NCI-H69 (cell line): Measurements from ENCODE around the gene PCGF3.
"Not testable (repeated sequence)": the region's sequence is repeated elsewhere in the genome, so short reads cannot be mapped to it uniquely, and the experiment has no call there.

Experiments
- DNase-seq: peaks from one replicate; lab custom pipeline; 2025; lab: John Stamatoyannopoulos, UW

Gene PCGF3

DNA sequence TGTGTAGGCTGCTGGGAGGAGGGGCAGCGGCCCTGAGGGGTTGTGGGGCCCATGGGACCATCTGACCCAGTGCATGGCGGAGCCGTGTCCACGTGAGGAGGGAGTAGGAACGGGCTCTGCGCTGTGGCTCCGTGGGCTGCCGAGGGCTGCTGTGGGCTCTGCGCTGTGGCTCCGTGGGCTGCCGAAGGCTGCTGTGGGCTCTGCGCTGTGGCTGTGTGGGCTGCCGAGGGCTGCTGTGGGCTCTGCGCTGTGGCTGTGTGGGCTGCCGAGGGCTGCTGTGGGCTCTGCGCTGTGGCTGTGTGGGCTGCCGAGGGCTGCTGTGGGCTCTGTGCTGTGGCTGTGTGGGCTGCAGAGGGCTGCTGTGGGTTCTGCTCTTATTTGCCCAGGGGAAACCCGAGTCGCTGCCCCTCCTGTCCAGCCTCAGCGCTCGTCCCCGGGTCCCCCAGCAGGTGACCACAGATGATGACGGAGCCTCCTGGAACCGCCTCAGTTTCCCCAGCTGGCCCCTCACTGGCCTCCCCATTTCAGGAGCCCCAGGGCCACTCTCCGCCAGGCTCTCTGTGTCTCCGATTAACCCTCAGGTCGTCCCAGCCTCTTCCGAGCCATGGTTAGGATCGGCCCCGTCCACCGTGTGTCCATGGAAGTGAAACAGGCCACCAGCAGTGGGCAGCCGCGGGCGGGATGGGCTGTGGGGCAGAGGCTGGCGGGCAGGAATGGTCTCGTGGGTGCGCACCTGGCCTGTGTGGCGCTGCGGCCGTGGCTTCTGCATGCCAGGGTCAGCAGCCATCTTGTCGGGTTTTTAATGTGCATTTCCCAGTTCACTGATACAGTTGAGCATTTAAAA is 20.0 kb downstream of the PCGF3 start:
- no peak for DNase-seq

DNA sequence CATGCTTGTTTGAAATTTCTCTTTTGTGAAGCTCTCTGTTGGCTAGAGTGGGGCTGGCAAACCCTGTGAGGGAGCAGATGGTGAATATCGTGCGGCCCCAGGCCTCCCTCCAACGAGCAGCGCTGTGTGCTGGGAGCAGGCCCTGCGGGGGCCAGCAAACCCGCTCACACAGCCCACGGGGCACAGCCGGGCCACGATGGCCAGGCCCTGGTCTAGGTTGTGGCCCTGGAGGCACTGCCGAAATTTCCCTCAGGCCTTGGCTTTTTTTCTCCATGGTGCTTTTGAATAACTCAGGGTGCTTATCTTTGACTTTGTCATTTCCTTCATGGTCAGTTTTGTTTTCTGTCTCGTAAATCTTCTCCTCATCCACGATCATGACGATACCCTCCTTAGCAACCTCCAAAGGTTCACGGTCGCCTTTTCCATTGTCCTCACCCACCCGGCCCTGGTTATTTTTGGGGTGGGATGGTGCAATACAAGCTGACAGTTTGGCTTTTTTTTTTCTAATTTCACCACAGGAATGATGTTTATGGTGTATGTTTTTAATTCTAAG is 20.7 kb downstream of the PCGF3 start:
- DNase-seq: no peak

DNA sequence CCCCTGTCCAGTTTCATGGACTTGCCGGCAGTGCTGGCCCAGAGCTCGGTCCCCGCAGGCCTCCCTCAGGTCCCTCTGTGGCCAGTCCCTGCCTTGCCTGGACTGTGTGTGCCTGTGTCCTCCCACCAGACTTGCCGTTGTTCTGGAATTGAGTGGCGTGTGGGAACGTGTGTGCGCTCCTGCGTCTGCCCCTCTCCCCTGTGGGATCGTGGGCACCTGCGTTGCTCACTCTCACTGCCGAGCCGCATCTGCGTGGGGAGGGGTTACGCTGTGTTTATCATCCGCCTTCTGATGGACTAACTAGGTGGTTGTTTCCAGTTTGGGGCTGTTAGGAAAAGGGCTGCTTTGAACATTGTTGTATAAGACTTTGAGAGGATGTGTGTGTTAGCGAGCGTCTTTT is 21.2 kb downstream of the PCGF3 start:
- no peak for DNase-seq

DNA sequence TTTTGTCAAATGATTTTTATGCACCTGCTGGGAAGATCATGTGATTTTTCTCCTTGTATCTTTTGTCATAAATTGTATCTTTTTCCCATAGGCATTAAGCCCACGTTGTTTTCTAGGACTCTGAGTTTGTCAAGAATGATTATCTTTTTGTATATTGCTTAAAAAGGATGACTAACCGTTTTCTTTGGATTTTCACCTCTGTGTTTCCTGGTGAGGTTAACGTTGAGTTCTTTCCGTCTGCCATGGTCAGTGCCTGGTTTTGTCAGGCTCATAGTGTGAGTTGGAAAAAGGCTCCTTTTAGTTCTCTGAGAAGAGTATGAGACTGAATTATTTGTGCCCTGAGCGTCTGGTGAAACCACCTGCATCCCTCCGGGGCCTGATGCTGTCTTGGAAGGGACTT is 21.9 kb downstream of the PCGF3 start:
- no peak for DNase-seq

DNA sequence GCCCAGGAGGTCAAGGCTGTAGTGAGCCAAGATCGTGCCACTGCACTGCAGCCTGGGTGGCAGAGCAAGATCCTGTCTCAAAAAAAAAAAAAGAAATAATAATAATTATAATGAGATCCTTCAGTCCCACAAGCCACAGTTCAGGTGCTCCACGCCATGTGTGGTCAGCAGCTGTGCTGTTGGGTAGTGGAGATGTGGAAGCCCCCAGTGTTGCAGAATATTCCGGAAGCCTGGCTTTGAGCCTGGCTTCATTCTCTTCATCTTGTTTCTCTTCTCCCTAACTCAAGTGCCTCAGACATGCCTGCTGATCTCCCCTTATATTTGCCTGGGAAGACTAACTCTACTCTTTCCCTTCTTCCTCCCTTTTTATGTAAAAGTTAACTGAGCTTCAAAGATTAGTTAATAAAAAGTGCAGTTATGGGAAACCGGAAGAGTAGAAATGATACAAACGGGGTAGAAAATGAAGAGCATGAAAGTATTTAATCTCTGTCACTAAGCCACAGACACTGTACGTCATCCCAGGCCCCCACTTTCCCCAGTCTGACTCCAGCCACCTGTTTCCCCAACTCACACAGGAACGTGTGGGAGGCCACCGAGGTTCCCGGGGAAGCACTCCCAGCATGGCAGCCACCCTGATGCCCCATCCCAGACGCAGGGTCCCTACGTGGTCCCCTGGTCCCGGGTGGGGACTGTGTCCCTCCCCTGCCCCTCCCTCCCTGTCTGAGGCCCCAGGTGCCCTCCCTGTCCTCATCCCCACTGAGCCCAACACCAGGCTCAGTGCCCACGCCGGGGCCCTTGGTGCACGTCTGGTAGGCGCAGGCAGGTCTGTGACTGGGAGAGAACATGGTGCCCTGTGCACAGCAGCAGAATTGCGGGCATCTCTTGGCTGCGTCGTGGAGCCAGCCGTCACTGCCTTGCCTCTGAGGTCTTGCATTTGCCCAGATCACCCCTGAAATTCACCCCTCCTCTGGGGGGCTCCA is 24.0 kb downstream of the PCGF3 start:
- DNase-seq: no peak

DNA sequence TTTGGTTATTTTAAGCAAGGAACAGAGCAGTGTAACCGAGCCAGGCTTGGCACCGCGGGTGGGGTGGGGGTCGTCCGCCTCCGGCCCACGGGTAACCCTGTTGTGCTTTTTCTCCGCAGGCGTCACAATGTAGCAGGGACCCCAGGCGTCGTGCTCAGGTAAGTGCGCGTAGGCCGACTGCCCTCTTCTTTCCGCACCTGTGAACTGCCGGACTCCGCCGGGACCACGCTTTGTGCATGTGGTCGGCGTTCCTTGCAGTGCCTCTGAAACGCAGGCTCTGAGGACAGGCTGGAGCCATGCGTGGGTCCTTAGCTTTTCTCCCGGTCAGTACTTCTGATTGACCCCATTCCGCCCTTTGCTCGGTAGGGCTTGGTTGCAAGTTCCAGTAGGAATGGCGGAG is 24.9 kb downstream of the PCGF3 start:
- DNase-seq: no peak

DNA sequence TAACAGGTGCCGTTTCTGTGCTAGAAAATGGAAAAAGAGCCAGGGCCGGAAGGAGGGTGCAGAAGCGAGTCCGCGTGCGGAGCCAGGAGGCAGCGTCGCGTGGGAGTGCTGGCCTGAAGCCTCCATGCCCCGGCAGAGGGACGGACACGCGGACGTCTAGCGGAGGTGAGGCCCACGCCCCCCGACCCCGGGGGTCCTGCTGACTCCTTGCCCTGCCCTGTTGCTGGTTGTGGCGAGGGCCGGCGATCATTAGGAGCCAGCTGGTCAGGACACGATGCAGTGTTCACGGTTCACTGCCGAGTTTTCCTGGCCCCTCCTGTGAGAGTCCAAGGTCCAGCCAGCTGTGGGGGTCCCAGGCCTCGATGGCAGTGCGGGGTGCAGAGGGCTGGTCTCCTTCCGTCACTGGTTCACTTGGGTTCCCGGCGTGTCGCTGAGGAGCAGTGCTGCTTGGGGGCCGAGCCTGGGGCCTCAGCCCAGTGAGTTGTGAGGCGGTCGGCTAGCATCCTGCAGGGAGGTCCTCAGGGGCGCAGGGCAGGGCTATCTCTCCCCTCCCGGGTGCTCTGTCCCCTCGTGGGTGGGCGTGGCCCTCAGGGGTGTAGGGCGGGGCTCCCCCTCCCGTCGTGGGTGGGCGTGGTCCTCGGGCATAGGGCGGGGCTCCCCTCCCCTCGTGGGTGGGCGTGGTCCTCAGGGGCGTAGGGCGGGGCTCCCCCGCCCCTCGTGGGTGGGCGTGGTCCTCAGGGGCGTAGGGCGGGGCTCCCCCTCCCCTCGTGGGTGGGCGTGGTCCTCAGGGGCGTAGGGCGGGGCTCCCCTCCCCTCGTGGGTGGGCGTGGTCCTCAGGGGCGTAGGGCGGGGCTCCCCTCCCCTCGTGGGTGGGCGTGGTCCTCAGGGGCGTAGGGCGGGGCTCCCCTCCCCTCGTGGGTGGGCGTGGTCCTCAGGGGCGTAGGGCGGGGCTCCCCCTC is 25.6 kb downstream of the PCGF3 start:
- DNase-seq: not testable (repeated sequence)

DNA sequence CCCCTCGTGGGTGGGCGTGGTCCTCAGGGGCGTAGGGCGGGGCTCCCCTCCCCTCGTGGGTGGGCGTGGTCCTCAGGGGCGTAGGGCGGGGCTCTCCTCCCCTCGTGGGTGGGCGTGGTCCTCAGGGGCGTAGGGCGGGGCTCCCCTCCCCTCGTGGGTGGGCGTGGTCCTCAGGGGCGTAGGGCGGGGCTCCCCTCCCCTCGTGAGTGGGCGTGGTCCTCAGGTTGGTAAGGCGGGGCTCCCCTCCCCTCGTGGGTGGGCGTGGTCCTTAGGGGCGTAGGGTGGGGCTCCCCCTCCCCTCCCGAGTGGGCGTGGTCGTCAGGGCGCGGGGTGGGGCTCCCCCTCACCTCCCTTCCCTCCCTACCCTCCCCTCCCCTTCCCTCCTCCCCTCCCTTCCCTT is 26.3 kb downstream of the PCGF3 start:
- not testable (repeated sequence) for DNase-seq

DNA sequence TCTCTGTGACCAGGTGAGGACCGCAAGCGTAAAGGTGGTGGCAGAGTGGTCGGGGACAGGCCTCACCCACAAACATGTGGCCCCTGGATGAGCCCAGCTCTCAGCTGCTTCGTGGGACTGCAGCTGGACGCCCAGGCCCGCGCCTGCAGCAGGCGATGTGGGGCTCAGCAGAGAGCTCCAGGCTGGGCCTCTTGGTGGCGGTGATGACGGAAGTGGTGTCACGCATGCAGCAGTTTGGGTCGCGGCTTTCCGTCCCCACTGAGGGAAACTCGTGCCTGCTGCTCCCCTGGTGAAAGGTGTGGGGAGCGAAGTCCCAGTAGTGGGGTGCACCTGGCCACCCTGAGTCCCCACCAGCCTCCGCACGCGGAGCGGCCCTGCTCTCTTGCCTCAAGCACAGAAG is 26.9 kb downstream of the PCGF3 start:
- DNase-seq: no peak

DNA sequence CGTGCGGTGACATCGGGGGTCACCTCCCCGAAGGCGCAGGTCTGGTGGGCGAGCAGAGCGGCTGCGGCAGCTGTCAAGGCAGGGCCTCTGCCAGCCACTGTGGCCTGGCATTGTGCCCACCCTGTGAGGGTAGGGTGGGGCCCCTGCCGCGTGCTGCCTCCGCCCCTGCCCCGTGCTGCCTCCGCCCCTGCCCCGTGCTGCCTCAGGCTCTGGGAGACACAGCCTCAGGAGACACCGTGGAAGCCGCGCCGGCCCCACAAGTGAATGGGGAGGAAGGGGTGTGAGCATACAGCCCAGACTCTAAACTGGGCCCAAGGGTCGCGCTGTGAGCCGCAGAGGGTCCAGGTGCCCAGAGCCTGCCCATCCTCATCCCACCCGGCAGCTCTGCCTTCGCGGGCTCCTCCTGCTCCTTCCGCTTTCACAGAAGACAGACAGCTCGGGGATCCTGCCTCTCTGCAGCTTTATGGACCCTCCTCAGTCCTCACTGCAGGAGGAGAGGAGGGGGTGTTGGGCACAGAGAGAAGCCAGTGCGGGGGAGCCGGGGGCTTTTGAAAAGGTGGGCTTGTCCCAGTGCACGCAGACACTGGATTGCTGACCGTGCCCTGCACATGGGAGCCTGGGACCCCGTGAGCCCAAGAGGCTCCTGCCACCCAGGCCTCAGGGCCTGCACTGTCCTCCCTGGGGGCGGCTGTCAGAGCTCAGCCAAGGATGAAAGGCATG is 27.4 kb downstream of the PCGF3 start:
- no peak for DNase-seq

DNA sequence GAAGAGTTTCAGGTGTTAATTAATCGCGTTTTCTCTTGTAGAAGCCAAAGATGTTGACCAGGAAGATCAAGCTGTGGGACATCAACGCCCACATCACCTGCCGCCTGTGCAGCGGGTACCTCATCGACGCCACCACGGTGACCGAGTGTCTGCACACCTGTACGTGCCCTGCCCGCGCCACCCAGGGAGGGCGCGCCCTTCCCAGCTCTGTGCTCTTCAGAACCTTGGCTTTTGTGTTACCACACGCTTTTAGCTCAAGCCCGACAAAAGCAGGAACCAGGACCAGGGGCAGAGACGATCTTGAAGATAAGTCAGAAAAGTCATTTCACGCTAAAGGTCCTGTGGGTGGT is 28.0 kb downstream of the PCGF3 start:
- DNase-seq: no peak

DNA sequence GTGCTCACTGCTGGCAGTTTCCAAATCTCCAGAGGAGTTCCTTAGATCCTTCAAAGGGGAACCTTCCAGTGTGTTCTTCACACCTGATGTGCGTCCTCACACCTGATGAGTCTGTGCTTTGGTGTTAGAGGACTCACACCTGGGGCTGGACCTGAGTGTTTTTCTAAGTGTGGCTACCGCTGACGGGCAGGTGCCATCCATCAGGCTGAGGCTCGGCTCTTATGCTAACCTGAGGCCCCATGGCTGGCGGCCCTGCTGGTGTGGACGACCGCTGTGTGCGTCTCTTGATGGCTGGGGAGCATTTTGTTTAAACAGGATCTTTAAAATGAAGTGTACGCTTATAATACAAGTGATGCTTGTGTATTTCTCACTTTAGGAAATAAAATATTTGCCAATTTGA is 28.4 kb downstream of the PCGF3 start:
- DNase-seq: no peak

DNA sequence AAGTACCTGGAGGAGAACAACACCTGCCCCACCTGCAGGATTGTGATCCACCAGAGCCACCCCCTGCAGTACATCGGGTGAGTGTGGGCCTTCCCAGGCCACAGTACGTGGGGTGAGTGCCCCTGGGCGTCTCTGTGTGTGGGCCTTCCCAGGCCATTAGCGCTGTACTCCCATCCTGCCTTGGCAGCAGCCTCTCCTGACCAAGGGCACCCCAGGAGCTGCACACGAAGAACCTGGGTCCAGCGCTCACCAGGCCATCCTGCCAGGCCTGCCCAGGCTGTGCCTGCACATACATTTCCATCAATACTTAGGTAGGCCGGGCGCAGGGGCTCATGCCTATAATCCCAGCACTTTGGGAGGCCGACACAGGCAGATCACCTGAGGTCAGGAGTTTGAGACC is 29.3 kb downstream of the PCGF3 start:
- DNase-seq: no peak

DNA sequence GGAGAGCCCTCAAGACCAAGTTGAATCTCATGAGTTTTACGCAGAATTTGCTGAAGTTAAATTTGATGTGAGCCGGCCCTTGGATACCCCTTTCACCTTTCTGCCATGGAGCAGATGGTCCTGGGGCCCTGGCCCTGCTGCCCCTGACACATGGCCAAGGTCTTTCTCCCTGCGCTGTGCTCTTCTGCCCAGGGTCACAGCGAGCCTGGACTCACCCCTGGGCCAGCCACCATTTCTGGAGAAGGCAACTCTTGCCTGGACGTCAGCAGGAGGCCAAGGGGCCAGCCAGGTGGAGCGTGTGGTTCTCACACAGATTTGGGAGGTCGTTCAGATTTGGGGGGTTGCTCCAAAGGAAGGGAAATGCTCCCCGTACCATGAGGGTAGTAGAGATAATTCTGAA is 30.0 kb downstream of the PCGF3 start:
- DNase-seq: no peak

DNA sequence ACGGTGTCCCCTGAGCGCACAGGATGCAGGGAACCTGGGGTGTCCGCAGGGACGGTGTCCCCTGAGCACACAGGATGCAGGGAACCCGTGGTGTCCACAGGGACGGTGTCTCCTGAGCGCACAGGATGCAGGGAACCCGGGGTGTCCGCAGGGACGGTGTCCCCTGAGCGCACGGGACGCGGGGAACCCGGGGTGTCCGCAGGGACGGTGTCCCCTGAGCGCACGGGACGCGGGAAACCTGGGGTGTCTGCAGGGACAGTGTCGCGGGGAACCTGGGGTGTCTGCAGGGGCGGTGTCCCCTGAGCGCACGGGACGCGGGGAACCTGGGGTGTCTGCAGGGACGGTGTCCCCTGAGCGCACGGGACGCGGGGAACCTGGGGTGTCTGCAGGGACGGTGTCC is 30.9 kb downstream of the PCGF3 start:
- not testable (repeated sequence) for DNase-seq

DNA sequence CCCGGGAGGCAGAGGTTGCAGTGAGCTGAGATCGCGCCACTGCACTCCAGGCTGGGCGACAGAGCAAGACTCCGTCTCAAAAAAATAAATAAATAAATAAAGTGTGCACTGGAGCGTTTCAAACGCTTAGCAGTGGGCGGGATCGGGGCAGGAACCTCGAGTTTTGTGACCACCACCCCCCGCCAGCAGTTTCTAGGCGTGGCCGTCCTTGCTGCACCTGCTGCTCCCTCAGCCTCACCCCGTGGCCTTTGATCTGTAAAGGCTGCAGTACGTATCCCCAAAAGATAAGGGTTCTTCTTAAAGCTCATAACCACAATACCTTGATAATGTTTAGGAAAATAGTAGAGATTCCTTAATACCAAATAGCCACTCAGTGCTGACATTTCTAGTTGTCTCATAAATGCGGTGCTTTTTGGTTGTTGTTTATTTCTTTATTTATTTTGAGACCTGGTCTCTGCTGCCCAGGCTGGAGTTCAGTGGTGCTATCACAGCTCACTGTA is 33.2 kb downstream of the PCGF3 start:
- no peak for DNase-seq

DNA sequence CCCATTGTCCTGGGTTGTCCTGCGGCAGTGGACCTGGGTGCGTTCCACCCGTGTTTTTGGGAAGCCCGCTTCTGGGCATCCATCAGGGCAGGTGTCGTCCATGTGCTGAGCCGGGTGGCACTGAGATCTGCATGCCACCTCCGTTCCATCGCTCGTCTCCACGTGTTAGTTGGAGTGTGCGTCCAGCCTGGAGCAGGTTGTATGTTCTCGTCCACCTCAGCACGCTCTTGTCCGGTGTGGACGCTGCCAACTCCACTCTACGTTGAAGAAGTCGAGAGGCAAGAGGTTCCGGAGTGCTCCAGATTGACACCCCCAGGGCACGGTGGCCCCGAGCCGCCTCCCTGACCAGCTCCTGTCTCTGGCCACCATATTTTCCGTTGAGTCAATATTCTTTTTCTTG is 33.9 kb downstream of the PCGF3 start:
- no peak for DNase-seq

DNA sequence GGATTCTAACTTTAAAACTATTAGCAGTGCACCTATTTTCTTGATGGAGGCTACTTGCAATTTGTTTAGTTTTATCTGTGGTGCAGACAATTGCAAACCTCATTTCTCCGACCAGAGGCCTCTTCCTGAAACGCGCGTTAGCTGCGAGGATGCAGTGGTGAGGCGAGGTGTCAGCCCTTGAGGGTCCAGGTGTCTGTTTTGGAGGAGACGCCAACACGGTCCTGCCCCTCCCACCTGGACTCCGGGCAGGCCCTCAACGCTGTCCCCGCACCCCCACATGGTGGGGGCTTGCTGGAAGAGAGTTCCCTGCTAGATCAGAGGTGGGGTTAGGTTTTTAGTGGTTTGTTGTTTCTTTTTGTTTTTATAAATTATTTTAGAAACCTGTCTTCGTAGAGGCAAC is 34.4 kb downstream of the PCGF3 start:
- DNase-seq: no peak

DNA sequence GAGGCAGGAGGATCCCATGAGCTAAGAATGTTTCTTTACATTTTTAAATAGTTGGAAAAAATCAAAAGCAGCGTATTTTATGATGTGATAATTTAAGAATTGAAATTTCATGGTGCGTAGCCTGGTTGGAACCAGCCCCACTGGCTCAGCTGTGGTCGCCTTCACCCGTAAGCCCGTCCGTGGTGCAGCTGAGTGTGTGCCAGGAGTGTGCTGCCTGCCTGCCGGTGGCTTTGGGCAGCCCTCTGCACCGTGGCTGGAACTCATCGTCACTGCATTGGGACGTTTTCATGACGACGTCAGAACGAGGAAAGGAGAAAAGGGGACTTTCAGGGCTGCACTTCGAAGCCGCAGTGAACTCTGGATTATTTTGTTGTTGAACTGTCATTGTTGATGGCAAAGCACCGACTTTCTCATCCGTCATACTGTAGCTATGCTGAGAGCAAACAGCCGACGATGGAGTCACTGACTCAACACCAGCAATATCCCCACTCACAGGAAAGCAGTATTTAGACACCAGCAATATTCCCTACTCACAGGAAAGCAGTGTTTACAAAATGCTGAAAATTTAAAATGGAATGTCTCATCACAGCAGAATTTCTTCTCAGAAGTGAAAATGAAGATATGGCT is 35.1 kb downstream of the PCGF3 start:
- DNase-seq: no peak

DNA sequence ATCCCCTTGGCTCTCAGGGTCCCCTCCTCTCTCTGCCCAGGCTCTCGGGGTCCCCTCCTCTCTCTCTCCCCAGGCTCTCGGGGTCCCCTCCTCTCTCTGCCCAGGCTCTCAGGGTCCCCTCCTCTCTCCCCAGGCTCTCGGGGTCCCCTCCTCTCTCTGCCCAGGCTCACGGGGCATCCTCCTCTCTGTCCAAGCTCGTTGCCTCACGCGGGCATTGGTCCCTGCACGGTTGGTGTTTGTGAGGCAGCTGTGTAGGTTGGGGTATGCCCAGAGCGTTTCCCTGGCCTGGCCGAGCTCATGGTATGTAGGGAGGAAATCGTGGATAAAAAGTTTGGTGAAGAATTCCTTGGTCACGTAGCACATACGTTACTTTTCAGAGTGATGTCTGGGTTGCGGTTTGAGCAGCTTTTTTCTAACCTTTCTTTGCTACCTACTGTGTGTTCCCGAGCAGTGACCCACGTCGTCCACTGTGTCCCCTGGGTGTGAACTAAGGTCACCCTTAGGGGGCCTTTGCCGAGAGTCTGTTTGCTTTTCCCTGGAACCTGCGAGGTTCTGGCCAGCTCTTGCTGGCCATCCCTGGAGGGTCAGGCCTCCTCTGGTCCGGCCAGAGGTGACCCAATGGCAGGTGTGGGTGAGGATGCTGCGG is 36.6 kb downstream of the PCGF3 start:
- no peak for DNase-seq
